HG03159 (cell line): ENCODE results near the gene PRDX2.
A peak's percentile ranks its signal among the peaks of the same experiment; 100 is the strongest.

Experiments used
- ATAC-seq: cut with Tn5 transposase; IDR thresholded peaks from one replicate; pipeline ENCODE4 v1.9.1; 2021; ENCODE audit warnings: mild to moderate bottlenecking, moderate library complexity; ENCODE audit not compliant: unreplicated experiment

The PRDX2 gene

GRCh38 chr19:12783291-12783848 is 18.2 kb downstream of the PRDX2 start:
- ATAC-seq = no peak

- no peak for ATAC-seq
Observed at GRCh38 chr19:12782424-12783290, 18.9 kb downstream of the PRDX2 start.

GRCh38 chr19:12782174-12782423 is 19.5 kb downstream of the PRDX2 start:
- no peak for ATAC-seq

- no peak for ATAC-seq
Observed at GRCh38 chr19:12779162-12779993, 22.2 kb downstream of the PRDX2 start.

GRCh38 chr19:12778905-12779161 is 22.8 kb downstream of the PRDX2 start:
- ATAC-seq = no peak

GRCh38 chr19:12778017-12778904 is 23.3 kb downstream of the PRDX2 start:
- ATAC-seq = no peak

GRCh38 chr19:12777217-12778016 is 24.2 kb downstream of the PRDX2 start:
- ATAC-seq = no peak

GRCh38 chr19:12774588-12775555 is 26.7 kb downstream of the PRDX2 start, which contains the start of gene HOOK2:
TSS of gene HOOK2 (minus strand) at chr19:12775552. CDS start at chr19:12775449, 103 bp downstream.
- ATAC-seq = peak; percentile 6

GRCh38 chr19:12773571-12773970 is 28.0 kb downstream of the PRDX2 start:
- ATAC-seq = no peak

- ATAC-seq = no peak
Observed at GRCh38 chr19:12772323-12772722, 29.3 kb downstream of the PRDX2 start.

GRCh38 chr19:12770922-12771321 is 30.7 kb downstream of the PRDX2 start:
- ATAC-seq = no peak

GRCh38 chr19:12769689-12770088 is 31.9 kb downstream of the PRDX2 start:
- ATAC-seq = no peak

GRCh38 chr19:12767666-12768065 is 33.9 kb downstream of the PRDX2 start:
- no peak for ATAC-seq

- no peak for ATAC-seq
Observed at GRCh38 chr19:12767150-12767549, 34.5 kb downstream of the PRDX2 start.

- ATAC-seq = no peak
Observed at GRCh38 chr19:12766051-12766521, 35.5 kb downstream of the PRDX2 start.

- no peak for ATAC-seq
Observed at GRCh38 chr19:12764698-12765097, 36.9 kb downstream of the PRDX2 start.

- no peak for ATAC-seq
Observed at GRCh38 chr19:12763100-12763499, 38.5 kb downstream of the PRDX2 start.

- no peak for ATAC-seq
Observed at GRCh38 chr19:12759686-12760085, 41.9 kb downstream of the PRDX2 start.
